HEK293T (cell line): ENCODE data around the gene SCAP.

Experiments used
- CTCF ChIA-PET: fragments of 350-600 bp; formaldehyde crosslinking; extraction: SDS; loops from one replicate; lab custom pipeline; 2021; ENCODE audit warnings: antibody characterized with exemption, inconsistent platforms; lab: Yijun Ruan, JAX
- POLR2A ChIA-PET: fragments of 350-600 bp; formaldehyde crosslinking; extraction: SDS; loops from one replicate; lab custom pipeline; 2020; ENCODE audit warnings: antibody characterized with exemption, inconsistent platforms; lab: Yijun Ruan, JAX
- DNase-seq: peaks from one replicate; pipeline ENCODE4 v3.0.0; 2012; ENCODE audit warnings: mixed read lengths; ENCODE audit errors: extremely low spot score
- ARNT ChIP-seq: fragments of 450-650 bp; IDR thresholded peaks from 2 replicates; pipeline ENCODE4 v1.6.1; 2017; ENCODE audit warnings: mild to moderate bottlenecking
- BHLHE40 ChIP-seq: fragments of 450-650 bp; IDR thresholded peaks from 2 replicates; pipeline ENCODE4 v1.6.1; 2016; ENCODE audit warnings: mild to moderate bottlenecking, moderate library complexity, borderline replicate concordance
- CTBP1 ChIP-seq: fragments of 450-650 bp; IDR thresholded peaks from 2 replicates; pipeline ENCODE4 v1.6.1; 2016; ENCODE audit warnings: borderline replicate concordance
- ELF4 ChIP-seq: fragments of 450-650 bp; IDR thresholded peaks from 2 replicates; pipeline ENCODE4 v1.6.1; 2017; ENCODE audit warnings: antibody characterized with exemption
- FOXA1 ChIP-seq: fragments of 450-650 bp; IDR thresholded peaks from 2 replicates; pipeline ENCODE4 v1.6.1; 2016; ENCODE audit warnings: mild to moderate bottlenecking
- FOXK2 ChIP-seq: fragments of 450-650 bp; IDR thresholded peaks from 2 replicates; pipeline ENCODE4 v1.6.1; 2016; ENCODE audit warnings: mild to moderate bottlenecking
- FOXM1 ChIP-seq: fragments of 450-650 bp; IDR thresholded peaks from 2 replicates; pipeline ENCODE4 v1.6.1; 2017; ENCODE audit warnings: mild to moderate bottlenecking, borderline replicate concordance
- HDGF ChIP-seq: fragments of 450-650 bp; IDR thresholded peaks from 2 replicates; pipeline ENCODE4 v1.6.1; 2017; ENCODE audit warnings: antibody characterized with exemption, borderline replicate concordance
- L3MBTL2 ChIP-seq: fragments of 450-650 bp; conservative IDR thresholded peaks from 2 replicates; pipeline ENCODE4 v1.6.1; 2016; ENCODE audit warnings: mild to moderate bottlenecking
- LEF1 ChIP-seq: fragments of 450-650 bp; IDR thresholded peaks from 2 replicates; pipeline ENCODE4 v1.6.1; 2017; ENCODE audit warnings: mild to moderate bottlenecking, borderline replicate concordance
- NFRKB ChIP-seq: fragments of 450-650 bp; IDR thresholded peaks from 2 replicates; pipeline ENCODE4 v1.6.1; 2016; ENCODE audit warnings: mild to moderate bottlenecking, moderate library complexity
- SP1 ChIP-seq: fragments of 450-650 bp; IDR thresholded peaks from 2 replicates; pipeline ENCODE4 v1.6.1; 2017
- SUZ12 ChIP-seq: fragments of 450-650 bp; IDR thresholded peaks from 2 replicates; pipeline ENCODE4 v1.6.1; 2016; ENCODE audit warnings: mild to moderate bottlenecking
- TARDBP ChIP-seq: fragments of 450-650 bp; IDR thresholded peaks from 2 replicates; pipeline ENCODE4 v1.6.1; 2016
- ZNF384 ChIP-seq: fragments of 450-650 bp; IDR thresholded peaks from 2 replicates; pipeline ENCODE4 v1.6.1; 2016
- TF ChIP-seq, protein P1 (sequence below): fragments of 450-650 bp; IDR thresholded peaks from 2 replicates; pipeline ENCODE4 v1.6.1; 2016

Gene SCAP

GRCh38 chr3:47392933-47393332 is 82.8 kb downstream of the SCAP start:
- POLR2A ChIA-PET: no interaction called here
- TF ChIP-seq, protein P1, sequence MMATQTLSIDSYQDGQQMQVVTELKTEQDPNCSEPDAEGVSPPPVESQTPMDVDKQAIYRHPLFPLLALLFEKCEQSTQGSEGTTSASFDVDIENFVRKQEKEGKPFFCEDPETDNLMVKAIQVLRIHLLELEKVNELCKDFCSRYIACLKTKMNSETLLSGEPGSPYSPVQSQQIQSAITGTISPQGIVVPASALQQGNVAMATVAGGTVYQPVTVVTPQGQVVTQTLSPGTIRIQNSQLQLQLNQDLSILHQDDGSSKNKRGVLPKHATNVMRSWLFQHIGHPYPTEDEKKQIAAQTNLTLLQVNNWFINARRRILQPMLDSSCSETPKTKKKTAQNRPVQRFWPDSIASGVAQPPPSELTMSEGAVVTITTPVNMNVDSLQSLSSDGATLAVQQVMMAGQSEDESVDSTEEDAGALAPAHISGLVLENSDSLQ: no peak
- TF ChIP-seq SP1: no peak
- no peak for TF ChIP-seq BHLHE40
- TF ChIP-seq LEF1: no peak
- TF ChIP-seq ARNT: no peak
- no peak for TF ChIP-seq SUZ12
- TF ChIP-seq HDGF: no peak
- no peak for TF ChIP-seq FOXA1
- no peak for TF ChIP-seq CTBP1
- no peak for TF ChIP-seq FOXM1
- no peak for TF ChIP-seq ELF4
- TF ChIP-seq L3MBTL2: no peak
- TF ChIP-seq NFRKB: no peak
- no peak for TF ChIP-seq ZNF384
- TF ChIP-seq FOXK2: no peak
- no peak for DNase-seq
- CTCF ChIA-PET: no interaction called here

DNA sequence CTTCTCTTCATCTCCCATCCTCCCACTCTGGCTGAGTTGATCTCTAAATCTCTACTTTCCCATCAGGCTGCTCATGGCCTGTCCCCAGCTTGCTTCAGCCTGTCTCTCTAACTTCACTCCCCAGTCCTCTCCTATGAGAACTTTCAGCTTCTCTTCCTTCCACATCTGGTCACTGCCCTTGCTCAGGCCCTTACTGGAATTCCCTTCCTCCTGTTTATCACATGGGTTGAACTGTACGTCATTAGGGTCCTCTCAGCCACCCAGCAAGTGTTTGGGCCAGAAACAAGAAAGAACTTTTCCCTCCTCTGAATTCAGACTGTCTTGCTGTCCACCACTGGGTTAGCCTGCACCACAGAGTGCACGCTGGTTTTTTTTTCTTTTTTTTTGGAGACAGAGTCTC is 89.9 kb downstream of the SCAP start:
- CTCF ChIA-PET: no interaction called here
- DNase-seq: no peak
- POLR2A ChIA-PET: no interaction called here
- TF ChIP-seq FOXA1 (no peak), ZNF384 (no peak), BHLHE40 (no peak), FOXM1 (no peak), NFRKB (no peak), HDGF (no peak), TARDBP (no peak), SP1 (no peak)
- TF ChIP-seq, protein P1: no peak

GRCh38 chr3:47385007-47385406 is 90.7 kb downstream of the SCAP start:
- no peak for DNase-seq
- ChIA-PET CTCF (no interaction called here), POLR2A (no interaction called here)
- TF ChIP-seq FOXK2: no peak
- TF ChIP-seq ARNT: no peak
- TF ChIP-seq FOXA1: no peak
- no peak for TF ChIP-seq ELF4
- TF ChIP-seq SP1: no peak
- no peak for TF ChIP-seq CTBP1
- TF ChIP-seq ZNF384: no peak
- TF ChIP-seq FOXM1: no peak
- TF ChIP-seq L3MBTL2: no peak
- TF ChIP-seq SUZ12: no peak
- TF ChIP-seq NFRKB: no peak
- TF ChIP-seq TARDBP: no peak
- TF ChIP-seq BHLHE40: no peak
- TF ChIP-seq, protein P1: no peak
- no peak for TF ChIP-seq HDGF

DNA sequence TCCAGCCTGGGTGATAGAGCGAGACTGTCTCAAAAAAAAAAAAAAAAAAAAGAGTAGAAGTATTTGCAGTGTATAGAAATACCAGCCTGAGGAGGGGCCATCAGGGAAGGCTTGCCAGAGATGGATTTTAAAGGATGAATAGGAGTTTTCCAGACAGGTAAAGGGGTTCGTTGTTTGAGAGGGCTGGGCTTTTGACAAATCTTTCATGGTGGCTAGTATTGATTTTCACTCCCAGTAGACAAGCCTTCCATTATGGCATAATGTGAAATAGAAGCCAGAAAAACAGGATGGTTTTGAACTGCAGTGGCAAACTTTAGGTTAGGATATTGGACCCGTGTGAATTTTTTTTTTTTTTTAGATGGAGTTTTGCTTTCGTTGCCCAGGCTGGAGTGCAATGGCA is 91.3 kb downstream of the SCAP start:
- ChIA-PET POLR2A (no interaction called here), CTCF (no interaction called here)
- no peak for DNase-seq
- TF ChIP-seq CTBP1 (no peak), BHLHE40 (no peak), FOXM1 (no peak), ARNT (no peak), ZNF384 (no peak), ELF4 (no peak), SUZ12 (no peak), LEF1 (no peak), L3MBTL2 (no peak), SP1 (no peak), HDGF (no peak), FOXK2 (no peak), FOXA1 (no peak), NFRKB (no peak), TARDBP (no peak)
- TF ChIP-seq, protein P1: no peak

GRCh38 chr3:47381317-47382157 is 94.2 kb downstream of the SCAP start:
- POLR2A ChIA-PET: interaction anchor here (0.9 to 1.9 kb wide), 8 partner anchors 9 to 536 kb away, joined by 4 to 18 read pairs (median 6); no protein-coding TSS in a partner anchor
- CTCF ChIA-PET: no interaction called here
- 0 out of 2 replicates have a peak, but pooled peaks have one; percentile 10 for TF ChIP-seq CTBP1
- no peak; the same call in 1 of the 2 replicates for TF ChIP-seq ELF4
- no peak for TF ChIP-seq LEF1
- peak; percentile 86 for DNase-seq
